Mucosa of stomach (tissue), 1 donor: ENCODE results near the gene HERPUD1.
A peak's percentile ranks its signal among the peaks of the same experiment; 100 is the strongest.
"Not testable (repeated sequence)": the region's sequence is repeated elsewhere in the genome, so short reads cannot be mapped to it uniquely, and the experiment has no call there.

ENCODE experiments used
- H3K27me3 ChIP-seq: one replicate; pipeline ENCODE4 v1.7.0; 2013; ENCODE audit warnings: mild to moderate bottlenecking, low read length; ENCODE audit not compliant: control insufficient read depth, insufficient read depth
- H3K36me3 ChIP-seq: one replicate; pipeline ENCODE4 v1.7.0; 2013; ENCODE audit warnings: low read length; ENCODE audit not compliant: control insufficient read depth, insufficient read depth
- H3K4me1 ChIP-seq: one replicate; pipeline ENCODE4 v1.7.0; 2013; ENCODE audit warnings: mild to moderate bottlenecking, low read length; ENCODE audit not compliant: control insufficient read depth, insufficient read depth
- H3K4me3 ChIP-seq: one replicate; pipeline ENCODE4 v1.7.0; 2013; ENCODE audit warnings: low read length
- H3K9ac ChIP-seq: one replicate; pipeline ENCODE4 v1.7.0; 2013; ENCODE audit warnings: mild to moderate bottlenecking, low read length, moderate library complexity
- H3K9me3 ChIP-seq: one replicate; pipeline ENCODE4 v1.7.0; 2013; ENCODE audit warnings: mild to moderate bottlenecking, low read length, moderate library complexity; ENCODE audit not compliant: control insufficient read depth
- donor health status: Pancreatic carcinoma.

HERPUD1 gene

GRCh38 chr16:56989988-56990387 is 58.0 kb downstream of the HERPUD1 start:
- Histone ChIP-seq H3K36me3 (no peaks in the 10 kb centered on the region), H3K4me1 (peaks cover 32% of the 10 kb centered on the region), H3K27me3 (no peaks in the 10 kb centered on the region), H3K4me3 (peak overlapping the region; percentile 40), H3K9me3 (no peaks in the 10 kb centered on the region), H3K9ac (peak overlapping the region; percentile 73)

- Histone ChIP-seq H3K4me3 (peak overlapping the region; percentile 40), H3K27me3 (no peaks in the 10 kb centered on the region), H3K9ac (peak overlapping the region; percentile 73), H3K4me1 (peaks cover 26% of the 10 kb centered on the region), H3K36me3 (no peaks in the 10 kb centered on the region), H3K9me3 (no peaks in the 10 kb centered on the region)
Measured at GRCh38 chr16:56990407-56991286, 58.7 kb downstream of the HERPUD1 start.

- H3K4me3 ChIP-seq: not testable (repeated sequence)
Measured at GRCh38 chr16:56992431-56992830, 60.5 kb downstream of the HERPUD1 start.

GRCh38 chr16:56993204-56993603 is 61.3 kb downstream of the HERPUD1 start:
- no peaks in the 10 kb centered on the region for H3K36me3 ChIP-seq
- peaks cover 17% of the 10 kb centered on the region for H3K4me1 ChIP-seq
- no peaks in the 10 kb centered on the region for H3K9me3 ChIP-seq
- no peak overlapping the region for H3K9ac ChIP-seq
- H3K27me3 ChIP-seq: no peaks in the 10 kb centered on the region
- H3K4me3 ChIP-seq: no peak overlapping the region

More at GRCh38 chr16:56992431-56992830, 60.5 kb downstream of the HERPUD1 start:
- peaks cover 20% of the 10 kb centered on the region for H3K4me1 ChIP-seq
- not testable (repeated sequence) for H3K9ac ChIP-seq, H3K9me3 ChIP-seq, H3K36me3 ChIP-seq, H3K27me3 ChIP-seq

- no peaks in the 10 kb centered on the region for H3K9me3 ChIP-seq
- H3K9ac ChIP-seq: no peak overlapping the region
- H3K36me3 ChIP-seq: no peaks in the 10 kb centered on the region
- peaks cover 10% of the 10 kb centered on the region for H3K4me1 ChIP-seq
- H3K27me3 ChIP-seq: no peaks in the 10 kb centered on the region
- no peak overlapping the region for H3K4me3 ChIP-seq
Measured at GRCh38 chr16:56994311-56994710, 62.4 kb downstream of the HERPUD1 start.
